GOT3 (cell line): Measurements from ENCODE around the gene FGGY.

Experiments used
- DNase-seq: peaks from one replicate; lab custom pipeline; 2025; ENCODE audit warnings: mixed read lengths; lab: John Stamatoyannopoulos, UW

Gene FGGY

DNA sequence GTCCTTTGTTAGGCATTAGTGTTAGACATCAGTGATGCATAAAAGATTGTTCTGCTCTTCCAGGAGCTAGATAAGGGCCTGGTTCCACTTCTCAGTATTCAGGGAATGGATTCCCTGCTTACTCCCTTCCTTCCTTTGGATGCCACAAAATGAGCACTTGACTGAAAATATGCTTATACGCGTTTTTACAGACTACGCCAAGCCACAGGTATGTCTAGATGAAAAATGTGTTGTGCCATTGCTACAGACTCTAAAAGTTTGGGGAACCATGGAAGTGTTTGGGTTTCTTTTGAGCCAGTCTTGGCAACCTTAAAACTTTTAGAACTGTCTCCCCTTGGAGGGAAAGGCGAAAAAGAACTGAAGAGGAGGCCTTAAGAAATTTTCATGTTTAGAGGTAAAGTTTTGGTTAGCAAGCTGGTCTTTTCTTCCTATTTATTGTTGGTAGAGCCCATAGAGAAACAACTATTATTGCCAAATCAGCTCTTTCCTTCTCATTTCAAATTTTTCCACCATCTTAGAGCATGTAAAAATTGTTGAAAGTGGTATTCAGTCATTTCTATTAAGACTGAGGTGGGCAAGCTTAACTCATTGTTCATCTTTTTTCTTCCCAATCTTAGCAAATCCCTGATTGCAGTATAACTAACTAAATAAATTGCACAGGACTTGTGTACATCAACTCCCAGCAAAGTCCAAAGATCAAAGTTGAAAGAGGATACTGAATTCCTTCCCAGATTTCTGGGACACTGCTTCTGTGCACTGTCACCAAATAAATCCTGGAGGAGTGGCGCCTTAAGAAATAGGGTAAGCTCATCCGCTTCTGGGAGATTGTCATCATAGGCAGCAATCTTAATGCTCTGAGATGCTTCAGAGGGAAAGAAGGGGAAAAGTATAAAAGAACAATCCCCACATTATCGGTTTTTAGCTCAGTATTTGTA is 18.9 kb downstream of the FGGY start:
- DNase-seq, result no peak

DNA sequence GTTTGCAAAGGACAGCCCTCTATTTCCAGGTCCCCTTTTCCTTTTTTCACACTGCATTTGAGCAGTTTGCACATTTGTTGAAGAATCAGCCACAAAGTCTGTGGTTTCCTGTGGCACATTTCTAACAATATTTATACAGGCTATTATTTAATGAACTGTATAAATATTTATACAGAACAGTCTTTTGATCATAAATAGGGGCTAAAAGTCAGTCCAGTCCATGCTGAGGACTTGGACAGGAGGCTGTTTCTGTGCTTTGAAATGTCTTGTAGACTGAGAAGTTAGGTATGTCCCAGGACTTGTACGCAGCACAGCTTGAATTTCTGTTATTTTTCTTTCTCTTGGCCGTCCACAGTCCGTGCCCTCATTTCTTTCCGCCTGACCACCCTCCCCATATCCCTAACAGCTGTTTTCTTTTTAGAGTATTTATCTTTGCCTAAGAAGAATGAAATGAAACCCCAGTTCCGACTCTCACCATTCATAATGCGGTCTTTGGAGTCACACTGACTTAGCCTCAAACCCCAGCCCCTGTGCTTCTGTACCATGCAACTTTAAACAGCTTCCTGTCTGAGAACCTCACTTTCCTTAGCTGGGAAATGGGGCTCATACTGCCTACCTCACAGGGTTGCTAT is 19.7 kb downstream of the FGGY start:
- DNase-seq, result no peak

DNA sequence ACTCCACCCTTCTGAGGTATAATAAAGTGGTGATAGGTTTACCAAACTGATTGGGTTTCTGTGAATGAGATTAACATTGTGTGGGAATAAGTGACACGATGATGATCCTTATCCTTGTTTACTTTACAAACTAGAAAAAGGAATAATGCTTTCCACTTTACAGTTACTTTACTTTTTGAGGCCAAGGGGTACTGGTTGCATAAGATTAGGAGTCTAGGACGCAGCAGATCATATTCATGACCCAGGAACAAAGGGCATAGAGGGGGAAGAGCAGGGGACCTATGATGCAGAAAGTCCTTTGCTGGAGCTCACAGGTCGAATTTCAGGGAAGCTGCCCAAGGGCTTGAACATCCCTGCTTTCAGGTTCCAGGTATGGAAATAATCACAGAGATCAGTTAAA is 20.4 kb downstream of the FGGY start:
- DNase-seq, result no peak

DNA sequence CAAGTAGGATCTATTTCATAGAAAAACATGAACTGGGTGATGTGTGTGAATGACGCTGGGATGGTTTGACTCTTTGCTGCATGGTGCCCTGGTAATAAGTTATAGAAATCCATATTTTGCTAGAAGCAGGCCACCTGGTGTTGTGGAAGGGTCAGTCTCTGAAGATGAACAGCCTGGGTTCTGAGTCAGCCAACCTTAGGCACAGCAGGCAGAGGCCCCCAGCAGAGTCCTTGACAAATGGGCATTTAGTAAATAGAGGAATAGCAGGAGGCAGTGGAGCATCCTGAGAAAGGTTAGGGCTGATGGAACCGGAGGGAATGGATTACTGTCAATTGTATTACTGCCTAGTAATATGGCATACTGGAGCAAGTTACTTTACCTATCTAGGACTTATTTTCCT is 20.9 kb downstream of the FGGY start:
- no peak for DNase-seq

DNA sequence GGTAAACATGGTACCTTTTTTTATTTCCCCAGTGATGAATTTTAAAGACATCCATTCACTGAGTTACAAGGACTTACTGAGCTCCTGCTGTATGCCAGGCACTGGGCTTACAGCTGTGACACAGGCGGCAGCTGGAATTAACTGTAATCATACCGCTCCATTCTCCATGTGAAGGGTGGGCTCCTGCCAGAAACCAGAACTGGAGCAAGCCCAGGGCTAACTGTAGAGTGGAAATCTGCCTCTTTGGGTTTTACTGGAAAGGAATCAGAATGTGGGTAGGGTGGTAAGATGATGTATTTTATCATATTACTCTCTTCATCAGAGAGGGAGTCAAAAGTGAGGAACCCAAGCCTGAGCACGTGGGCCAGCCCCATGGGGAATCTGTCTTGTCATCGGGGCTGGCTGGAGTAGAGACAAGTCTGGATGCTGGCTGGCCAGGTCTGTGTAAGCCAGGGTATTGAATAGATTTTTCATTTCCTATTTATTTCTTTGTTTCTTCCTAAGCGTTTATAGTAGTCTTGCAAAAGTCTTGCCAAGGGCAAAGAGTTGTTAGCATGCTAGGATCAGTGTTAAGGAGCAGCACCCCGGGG is 21.5 kb downstream of the FGGY start:
- peak; percentile 6 for DNase-seq

DNA sequence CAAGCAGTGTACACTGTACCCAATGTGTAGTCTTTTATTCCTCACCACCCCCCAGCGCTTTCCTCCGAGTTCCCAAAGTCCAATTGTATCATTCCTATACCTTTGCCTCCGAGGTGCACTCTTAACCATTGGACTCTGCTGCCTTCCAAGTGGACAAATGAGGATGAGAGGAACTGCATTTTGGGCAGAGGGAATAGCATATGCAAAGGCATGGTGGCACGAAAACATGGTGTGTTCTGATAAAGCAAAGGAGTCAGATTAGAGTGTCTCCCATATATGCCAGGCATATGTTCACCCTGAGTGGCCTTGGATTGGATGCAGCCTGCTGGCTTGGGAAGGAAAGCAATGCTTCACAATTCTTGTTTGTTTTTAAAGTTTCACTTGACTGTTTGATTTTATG is 25.5 kb downstream of the FGGY start:
- no peak for DNase-seq

DNA sequence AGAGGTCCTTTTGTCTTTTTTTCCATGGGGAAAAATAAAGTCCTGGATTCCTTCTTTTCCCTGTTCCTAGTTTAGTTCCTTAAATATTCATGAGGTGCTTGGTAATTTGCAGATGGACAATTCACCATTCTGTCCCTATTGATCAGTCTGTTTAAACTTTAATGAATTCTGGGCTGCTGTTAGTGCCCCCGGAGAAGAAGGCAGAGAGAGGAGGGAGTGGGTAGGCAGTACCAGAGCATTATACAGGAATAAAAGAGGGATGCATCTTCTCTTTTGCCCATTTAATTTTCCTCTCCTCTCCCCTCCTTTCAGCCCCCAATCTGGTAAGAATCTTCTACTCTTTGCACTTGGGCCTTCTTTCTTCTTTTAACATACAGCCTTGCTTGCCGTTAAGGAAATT is 25.9 kb downstream of the FGGY start:
- DNase-seq, result no peak

DNA sequence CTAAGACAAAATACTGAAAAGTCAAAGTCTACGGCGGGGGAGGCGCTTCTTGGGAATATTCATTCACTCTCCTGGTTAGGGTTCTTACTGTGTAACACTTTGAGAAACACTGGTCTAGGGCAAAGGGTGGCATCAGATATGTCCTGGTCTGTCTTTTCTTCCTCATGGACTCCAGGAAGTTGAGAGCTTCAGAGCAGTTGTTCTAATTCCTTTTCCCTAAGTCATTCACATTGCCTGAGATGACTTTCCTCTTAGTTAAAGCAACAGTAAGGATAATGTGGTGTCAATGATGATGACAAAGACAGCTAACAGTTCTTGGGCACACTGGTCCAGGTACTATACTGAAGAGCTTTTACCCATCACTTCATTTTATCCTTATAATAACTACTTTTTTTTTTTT is 27.0 kb downstream of the FGGY start:
- no peak for DNase-seq

DNA sequence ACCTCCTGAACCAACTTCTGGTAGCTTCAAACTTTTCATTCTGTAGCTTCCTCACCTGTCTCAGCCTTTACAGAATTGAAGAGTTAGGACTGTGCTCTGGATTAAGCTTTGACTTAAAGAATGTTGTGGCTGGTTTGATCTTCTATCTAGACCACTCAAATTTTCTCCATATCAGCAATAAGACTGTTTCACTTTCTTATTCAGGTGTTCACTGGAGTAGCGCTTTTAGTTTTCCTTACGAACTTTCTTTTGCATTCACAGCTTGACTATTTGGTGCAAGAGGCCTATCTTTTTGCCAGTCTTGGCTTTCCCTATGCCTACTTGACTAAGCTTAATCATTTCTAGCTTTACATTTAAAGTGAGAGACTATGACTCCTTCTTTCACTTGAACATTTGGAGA is 31.5 kb downstream of the FGGY start:
- no peak for DNase-seq

DNA sequence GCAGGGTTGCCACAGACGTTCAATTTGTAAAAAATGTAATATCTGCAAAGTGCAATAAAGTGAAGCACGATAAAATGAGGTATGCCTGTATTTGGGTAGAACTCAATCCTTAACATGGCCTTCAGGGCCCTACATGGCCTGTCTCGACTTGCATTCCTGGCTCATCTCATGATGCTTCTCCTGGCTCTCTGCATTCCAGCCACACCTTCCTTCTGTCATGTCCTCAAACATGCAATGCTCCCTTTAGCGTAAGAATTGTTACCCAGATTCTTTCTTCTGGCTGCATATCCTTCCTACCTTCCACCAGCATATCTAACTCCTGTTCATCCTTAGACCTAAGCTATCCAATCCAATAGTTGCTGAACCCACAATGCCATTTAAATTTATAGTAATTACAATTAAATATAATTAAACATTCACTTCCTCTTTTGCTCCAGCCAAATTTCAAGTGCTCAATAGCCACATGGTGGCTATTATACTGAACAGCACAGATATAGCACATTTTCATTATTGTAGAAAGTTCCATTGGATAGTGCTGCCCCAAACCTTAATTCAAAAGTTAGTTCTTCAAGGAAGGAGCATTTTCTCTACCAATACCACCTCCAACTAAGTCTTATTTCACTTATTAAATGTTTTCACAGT is 32.6 kb downstream of the FGGY start:
- DNase-seq, result no peak

DNA sequence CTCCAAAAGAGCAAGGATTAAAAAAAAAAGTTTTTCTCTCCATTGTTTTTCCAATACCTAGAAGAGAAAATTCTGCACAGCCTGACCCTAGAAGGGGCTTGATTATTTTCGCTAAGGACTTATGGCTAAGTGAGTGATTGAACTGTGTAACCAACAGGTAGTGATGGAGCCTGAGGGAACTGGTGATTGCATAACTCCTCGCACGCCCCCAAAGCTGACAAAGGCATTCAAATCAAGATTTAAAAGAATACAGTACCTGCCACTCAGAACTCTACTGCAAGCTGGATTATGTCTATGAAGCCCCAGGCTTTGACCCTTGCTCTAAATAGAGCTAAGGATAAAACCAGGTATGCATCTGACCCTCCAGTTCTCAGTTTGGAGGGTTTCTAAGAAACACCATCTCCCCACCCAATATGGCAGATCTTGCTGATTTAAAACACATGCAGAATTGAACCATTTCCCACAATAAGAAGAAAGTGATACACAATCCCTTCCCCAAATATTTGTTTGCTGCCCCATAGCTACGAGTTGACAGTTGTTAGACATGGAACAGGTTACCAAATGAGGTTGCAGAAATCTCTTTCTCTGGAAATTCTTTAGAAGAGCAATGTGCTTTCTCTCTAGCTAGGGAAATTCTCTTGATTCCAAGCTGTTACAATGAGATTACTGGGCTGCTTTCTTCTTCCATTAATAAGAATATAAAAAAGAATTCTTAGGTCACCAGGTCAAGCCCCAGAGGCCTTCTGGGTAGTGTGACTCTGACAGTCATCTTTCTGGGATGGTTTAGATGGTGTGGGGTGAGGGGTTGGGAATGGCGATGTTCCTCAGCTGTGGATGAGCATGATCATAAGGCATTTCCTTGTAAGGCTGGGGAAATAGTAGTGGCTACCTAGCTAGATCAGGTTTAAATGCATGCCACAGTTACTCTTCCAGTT is 35.1 kb downstream of the FGGY start:
- DNase-seq, result no peak

DNA sequence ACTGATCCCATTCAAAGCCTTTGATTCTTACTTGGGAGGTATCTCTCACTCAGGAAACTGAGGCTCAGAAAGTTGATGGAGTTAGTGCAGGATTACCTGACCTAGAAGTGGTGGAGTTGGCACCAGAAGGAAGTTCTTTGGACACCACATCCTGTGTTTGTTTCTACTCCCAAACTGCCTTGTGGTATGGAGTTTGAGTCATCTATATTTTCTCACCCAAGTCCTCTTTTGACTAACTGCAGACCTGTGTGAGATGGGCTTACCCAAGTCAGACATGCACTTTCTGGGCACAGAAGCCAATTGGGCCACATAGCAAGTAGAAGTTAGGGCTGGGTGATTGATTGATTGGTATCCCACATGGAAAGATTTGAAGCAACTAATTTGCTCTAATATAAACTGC is 36.1 kb downstream of the FGGY start:
- DNase-seq, result no peak

DNA sequence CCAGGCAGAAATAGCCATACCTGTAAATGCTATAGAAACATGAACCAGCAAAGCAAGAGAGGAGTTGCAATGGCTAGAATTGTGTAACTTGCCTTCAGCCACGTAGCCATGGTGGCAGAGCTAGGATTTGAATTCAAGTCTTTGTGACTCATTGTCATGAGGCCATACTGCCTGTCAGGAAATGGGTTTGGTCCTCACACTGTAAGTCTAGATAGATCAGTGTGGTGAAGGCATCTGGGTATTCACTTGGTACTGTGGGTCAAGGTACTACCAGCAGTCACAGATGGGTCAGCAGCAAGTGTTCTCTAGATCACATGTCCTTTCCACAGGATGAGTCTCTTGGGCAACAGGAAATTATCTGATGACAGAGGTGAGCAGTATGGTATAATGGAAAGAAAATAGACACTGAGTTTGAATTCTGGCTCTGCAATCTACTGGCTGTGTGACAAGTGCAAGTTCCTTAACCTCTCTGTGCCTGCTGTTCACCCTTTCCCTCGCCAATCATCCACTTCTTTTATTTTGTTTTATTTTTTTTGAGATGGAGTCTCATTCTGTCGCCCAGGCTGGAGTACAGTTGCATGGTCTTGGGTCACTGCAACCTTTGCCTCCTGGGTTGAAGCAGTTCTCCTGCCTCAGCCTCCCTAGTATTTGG is 36.9 kb downstream of the FGGY start:
- DNase-seq, result no peak

DNA sequence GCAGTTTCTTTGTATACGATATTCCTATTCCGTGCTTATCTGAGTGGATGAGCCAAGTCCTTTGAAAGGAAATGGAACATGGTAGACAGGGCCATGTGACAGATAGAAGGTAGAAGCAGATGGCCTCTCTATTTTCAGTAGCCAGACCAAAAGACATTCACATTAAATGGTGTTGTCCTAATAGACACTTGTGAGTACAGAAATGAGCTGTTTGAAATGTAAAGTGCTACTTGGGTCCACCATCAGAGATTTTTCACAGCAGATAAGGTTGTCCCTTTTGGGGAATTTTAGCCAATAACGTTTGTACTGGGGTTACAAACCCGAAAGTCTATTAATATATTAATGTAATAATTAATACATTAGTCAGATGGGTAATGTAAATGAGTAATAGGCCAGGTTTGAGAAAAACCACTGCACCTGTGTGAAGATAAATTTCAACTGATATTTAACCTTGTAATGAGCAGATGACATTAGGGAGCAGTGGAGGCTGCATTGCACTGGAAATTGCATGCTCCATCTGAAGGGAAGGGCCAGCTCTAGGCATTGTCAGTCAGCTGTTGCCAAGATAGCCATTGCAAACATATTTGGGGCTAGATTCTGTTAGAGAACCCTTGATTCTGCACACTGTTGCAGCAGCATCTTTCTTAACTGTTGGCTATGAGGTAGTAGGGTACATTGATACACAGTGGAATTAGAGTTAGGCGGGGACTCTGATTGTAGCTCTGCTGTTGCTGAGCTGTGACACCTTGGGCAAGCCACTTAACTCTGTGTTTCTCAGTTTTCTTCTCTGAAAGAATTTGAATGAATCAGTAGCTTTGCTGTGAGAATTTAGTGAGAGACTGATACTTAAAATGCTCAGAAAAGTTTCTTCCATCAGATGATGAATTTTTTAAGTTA is 43.8 kb downstream of the FGGY start:
- no peak for DNase-seq

DNA sequence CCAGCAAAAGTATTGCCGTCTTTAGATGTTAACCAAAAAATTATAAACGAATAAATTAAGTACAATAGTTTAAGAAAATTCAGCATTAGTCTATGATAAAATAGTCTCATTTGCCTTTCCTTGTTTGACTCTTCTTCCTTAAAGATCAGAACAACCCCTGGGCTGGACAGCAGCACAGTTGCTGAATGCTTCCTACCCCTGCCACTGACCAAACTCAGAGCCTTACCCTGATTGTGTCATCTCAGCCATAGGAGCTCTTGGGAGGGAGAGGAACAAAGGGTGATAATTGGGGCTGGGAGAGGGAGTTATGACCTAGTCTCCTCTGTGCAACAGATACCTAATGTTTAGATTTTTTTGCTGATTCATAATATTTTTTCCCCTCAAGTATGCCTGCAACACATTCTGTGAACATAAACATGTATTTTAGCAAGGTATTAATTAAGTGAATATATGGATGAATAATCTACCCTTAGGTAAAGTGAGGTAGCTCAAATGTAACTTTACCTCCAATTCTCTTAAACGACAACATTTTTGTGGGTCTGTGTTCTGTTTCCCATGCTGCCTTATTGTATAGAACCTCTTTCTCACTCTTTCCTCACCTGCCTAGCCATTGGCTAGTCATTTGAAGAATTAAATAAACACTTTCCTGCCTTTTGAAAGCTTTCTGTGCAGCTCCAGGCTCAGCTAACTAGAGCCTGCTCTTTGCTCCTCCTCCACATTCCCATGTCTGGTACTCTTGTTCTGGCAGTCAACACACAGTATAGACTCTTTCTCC is 46.1 kb downstream of the FGGY start:
- no peak for DNase-seq

DNA sequence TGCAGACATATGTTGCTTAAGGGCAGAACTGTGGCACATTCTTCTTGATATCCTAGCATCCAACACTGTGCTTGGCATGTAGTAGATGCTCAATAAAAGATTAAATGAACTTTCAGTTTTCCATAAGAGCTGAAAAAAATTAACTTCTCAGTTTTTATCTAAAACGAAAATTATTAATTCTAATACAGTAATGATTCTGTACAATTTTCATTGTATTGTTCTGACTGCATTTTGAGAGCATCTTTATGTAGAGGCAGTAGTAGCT is 46.6 kb downstream of the FGGY start:
- DNase-seq, result no peak

DNA sequence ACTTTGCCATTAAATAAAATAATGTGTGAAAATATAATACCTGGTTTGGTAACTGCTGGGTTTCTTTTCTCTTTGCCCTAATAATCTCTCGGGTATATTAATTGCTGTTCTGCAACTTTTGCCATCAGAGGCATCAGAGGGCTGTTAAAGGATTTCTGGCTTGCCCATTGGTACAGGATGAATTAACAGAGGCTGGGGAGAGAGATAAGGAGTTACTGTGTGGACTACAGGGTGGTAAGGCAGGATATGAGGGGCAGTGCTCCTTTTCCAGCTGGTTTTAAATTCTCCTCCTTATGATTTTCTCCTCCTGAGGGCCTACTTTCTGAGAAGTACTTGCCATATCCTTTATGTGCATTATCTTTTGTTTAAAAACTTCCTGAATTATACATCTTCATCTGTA is 48.3 kb downstream of the FGGY start:
- no peak for DNase-seq

DNA sequence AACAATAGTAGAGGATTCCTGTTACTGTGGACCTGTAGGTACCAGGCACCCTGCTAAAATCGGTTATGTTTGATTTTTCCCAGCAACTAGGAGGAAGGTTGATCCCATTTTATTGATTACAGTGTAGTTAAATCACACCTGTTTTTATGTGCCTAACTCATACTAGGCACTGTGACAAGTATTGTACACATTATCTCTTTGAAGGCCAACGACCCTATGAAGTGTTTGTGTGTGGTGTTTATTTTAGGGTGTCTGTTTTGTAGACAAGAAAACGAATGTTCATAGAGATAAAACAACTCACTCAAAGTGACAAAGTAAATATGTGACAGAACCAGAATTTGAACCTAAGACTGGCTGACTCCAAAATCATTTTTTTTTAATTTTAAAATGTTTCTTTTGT is 49.5 kb downstream of the FGGY start:
- no peak for DNase-seq

DNA sequence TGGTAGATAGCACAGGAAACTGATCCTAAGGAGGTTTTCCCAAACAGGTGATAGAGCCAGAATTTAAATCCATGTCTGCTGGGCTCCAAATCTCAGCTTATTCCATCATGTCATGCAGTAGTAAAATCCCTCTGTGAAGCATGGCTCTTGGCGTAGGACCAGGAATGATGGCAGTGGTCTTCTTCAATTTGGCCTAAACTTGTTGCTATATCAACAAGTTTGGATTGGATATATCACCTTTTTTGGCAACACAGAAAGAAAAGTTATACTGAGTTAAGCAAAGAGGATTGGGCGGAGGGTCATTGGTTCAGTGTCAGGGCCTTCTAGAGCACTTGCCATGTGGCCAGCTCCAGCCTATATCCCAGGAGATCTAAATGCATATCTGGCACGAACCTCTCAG is 52.2 kb downstream of the FGGY start:
- DNase-seq, result no peak

DNA sequence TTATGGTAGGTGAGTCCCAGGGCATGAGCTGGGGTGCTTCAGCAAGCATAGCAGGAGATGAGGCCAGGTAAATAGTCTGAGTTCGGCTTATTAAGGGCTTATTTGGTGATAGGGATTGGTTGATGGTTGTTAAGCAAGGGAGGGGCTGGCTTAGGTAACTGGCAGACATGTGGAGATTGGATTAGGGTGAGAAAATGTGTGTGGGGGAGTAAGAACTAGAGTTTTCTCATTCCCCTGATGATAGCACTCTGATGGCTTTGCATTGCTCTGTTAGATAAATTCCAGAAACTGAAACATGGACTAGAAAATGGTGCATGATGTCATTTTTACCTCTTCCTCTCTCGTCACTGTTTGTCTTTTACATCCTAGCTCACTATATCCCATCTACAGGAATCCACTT is 53.6 kb downstream of the FGGY start:
- no peak for DNase-seq
